GM23338 (cell line): ENCODE measurements around the gene GMPS. TPM values are rescaled to one million over a fixed set of nuclear protein-coding genes. Genes with fewer than 3 reads are reported as not detected.

Experiments
- ATAC-seq: fragments of 200-7000 bp; cut with Tn5 transposase; 3 replicates; pipeline ENCODE4 v1.9.1; 2020
- DNase-seq: peaks from one replicate; pipeline ENCODE4 v3.0.0-alpha.2; 2015; ENCODE audit warnings: low spot score
- H2AFZ ChIP-seq: fragments of 200-600 bp; sonication (generic); 2 replicates; pipeline ENCODE4 v1.8.0; 2016; ENCODE audit warnings: antibody characterized with exemption, mild to moderate bottlenecking, moderate library complexity
- H3F3A ChIP-seq: fragments of 200-600 bp; sonication (generic); replicated peaks from 2 replicates; pipeline ENCODE4 v1.8.0; 2017; ENCODE audit warnings: antibody characterized with exemption, mixed run types, low read depth
- H3K27ac ChIP-seq: fragments of 200-600 bp; sonication (generic); 2 replicates; pipeline ENCODE4 v1.6.1; 2016; ENCODE audit warnings: low read depth
- H3K27me3 ChIP-seq: fragments of 200-600 bp; sonication (generic); 2 replicates; pipeline ENCODE4 v1.8.0; 2016; ENCODE audit warnings: mild to moderate bottlenecking, mixed run types, moderate library complexity; ENCODE audit not compliant: insufficient read depth
- H3K36me3 ChIP-seq: fragments of 200-600 bp; sonication (generic); 2 replicates; pipeline ENCODE4 v1.8.0; 2016; ENCODE audit warnings: mild to moderate bottlenecking; ENCODE audit not compliant: insufficient read depth
- H3K4me1 ChIP-seq: fragments of 200-600 bp; sonication (generic); 2 replicates; pipeline ENCODE4 v1.8.0; 2016; ENCODE audit warnings: mild to moderate bottlenecking, moderate library complexity; ENCODE audit not compliant: insufficient read depth
- H3K4me2 ChIP-seq: fragments of 200-600 bp; sonication (generic); 2 replicates; pipeline ENCODE4 v1.7.1; 2017; ENCODE audit warnings: mixed run types
- H3K4me3 ChIP-seq: fragments of 200-600 bp; sonication (generic); 2 replicates; pipeline ENCODE4 v1.6.1; 2016; ENCODE audit warnings: mixed run types
- H3K79me2 ChIP-seq: fragments of 200-600 bp; sonication (generic); replicated peaks from 2 replicates; pipeline ENCODE4 v1.8.0; 2017; ENCODE audit warnings: mild to moderate bottlenecking; ENCODE audit not compliant: insufficient read depth
- H3K9me2 ChIP-seq: fragments of 200-600 bp; sonication (generic); 2 replicates; pipeline ENCODE4 v1.8.0; 2017; ENCODE audit not compliant: insufficient read depth
- H4K20me1 ChIP-seq: fragments of 200-600 bp; sonication (generic); replicated peaks from 2 replicates; pipeline ENCODE4 v1.8.0; 2017; ENCODE audit warnings: mild to moderate bottlenecking; ENCODE audit not compliant: insufficient read depth
- H3K27ac Mint-ChIP-seq: 2 replicates; pipeline ENCODE4 v1.8.0; 2020; ENCODE audit warnings: inconsistent platforms, mild to moderate bottlenecking, moderate library complexity, mixed read lengths
- H3K27me3 Mint-ChIP-seq: 3 replicates; pipeline ENCODE4 v1.8.0; 2022; ENCODE audit warnings: low read depth, mild to moderate bottlenecking, moderate library complexity, mixed read lengths, inconsistent platforms; ENCODE audit not compliant: insufficient read depth, poor library complexity
- H3K36me3 Mint-ChIP-seq: 3 replicates; pipeline ENCODE4 v1.8.0; 2021; ENCODE audit warnings: low read depth, mild to moderate bottlenecking, inconsistent platforms, moderate library complexity, mixed read lengths
- H3K4me1 Mint-ChIP-seq: 3 replicates; pipeline ENCODE4 v1.8.0; 2020; ENCODE audit warnings: mild to moderate bottlenecking, inconsistent platforms, mixed read lengths
- H3K4me3 Mint-ChIP-seq: 3 replicates; pipeline ENCODE4 v1.8.0; 2021; ENCODE audit warnings: moderate library complexity, mild to moderate bottlenecking, inconsistent platforms, mixed read lengths
- H3K9me3 Mint-ChIP-seq: 3 replicates; pipeline ENCODE4 v1.8.0; 2020; ENCODE audit warnings: moderate library complexity, mild to moderate bottlenecking, inconsistent platforms, mixed read lengths
- CREB1 ChIP-seq: fragments of 250-450 bp; sonication (Bioruptor Pico); IDR thresholded peaks from 2 replicates; pipeline ENCODE4 v1.5.0; 2020; ENCODE audit warnings: low read depth, mild to moderate bottlenecking, moderate library complexity
- CTCF ChIP-seq, 2 experiments: fragments of 200-600 bp in 1 of 2; sonication (generic) in 1 of 2; conservative IDR thresholded peaks; 2 replicates each; pipeline versions ENCODE4 v1.5.1 to v1.6.1; 2016 to 2017; ENCODE audit warnings: antibody characterized with exemption in 2 of 2, low read depth in 2 of 2, mild to moderate bottlenecking in 2 of 2, moderate library complexity in 1 of 2
- EZH2 ChIP-seq: fragments of 200-600 bp; sonication (generic); IDR thresholded peaks from one replicate; pipeline ENCODE4 v1.8.0; 2017; ENCODE audit warnings: antibody characterized with exemption, mild to moderate bottlenecking, low read depth; ENCODE audit not compliant: unreplicated experiment
- EZH2phosphoT487 ChIP-seq: fragments of 200-600 bp; sonication (generic); IDR thresholded peaks from one replicate; pipeline ENCODE4 v1.8.1; 2018; ENCODE audit warnings: antibody characterized with exemption; ENCODE audit not compliant: unreplicated experiment
- JUNB ChIP-seq: IDR thresholded peaks from one replicate; pipeline ENCODE4 v1.6.1; 2016; ENCODE audit warnings: antibody characterized with exemption; ENCODE audit not compliant: unreplicated experiment
- NANOG ChIP-seq: IDR thresholded peaks from 2 replicates; pipeline ENCODE4 v1.6.1; 2016; ENCODE audit warnings: antibody characterized with exemption, borderline replicate concordance
- POLR2AphosphoS5 ChIP-seq: IDR thresholded peaks from 2 replicates; pipeline ENCODE4 v1.6.1; 2016; ENCODE audit warnings: antibody characterized with exemption, low read depth
- REST ChIP-seq: IDR thresholded peaks from one replicate; pipeline ENCODE4 v1.6.1; 2018; ENCODE audit warnings: antibody characterized with exemption; ENCODE audit not compliant: unreplicated experiment
- STAT1 ChIP-seq: IDR thresholded peaks from one replicate; pipeline ENCODE4 v1.6.1; 2016; ENCODE audit warnings: antibody characterized with exemption; ENCODE audit not compliant: unreplicated experiment
- ZNF114 ChIP-seq: fragments of 250-450 bp; sonication (Bioruptor Pico); IDR thresholded peaks from 2 replicates; pipeline ENCODE4 v1.5.0; 2020; ENCODE audit warnings: mild to moderate bottlenecking, moderate library complexity
- ZNF331 ChIP-seq: fragments of 250-450 bp; sonication (Bioruptor Pico); IDR thresholded peaks from 2 replicates; pipeline ENCODE4 v1.5.0; 2020; ENCODE audit warnings: low read depth, mild to moderate bottlenecking, moderate library complexity
- ZNF462 ChIP-seq: fragments of 250-450 bp; sonication (Bioruptor Pico); IDR thresholded peaks from 2 replicates; pipeline ENCODE4 v1.5.0; 2020; ENCODE audit warnings: mild to moderate bottlenecking, moderate library complexity
- polyA plus RNA-seq: library from polyadenylated mRNA; unstranded; fragments of >200 nt; fragmentation: Nextera tagmentation; extraction: Ambion mirVana; gene quantifications from 2 replicates; pipeline ENCODE4 v1.2.1, GENCODE V29; 2016
- total RNA-seq: library from RNA; depleted of rRNA; stranded (reverse); fragments of >200 nt; shearing (Covaris generic); gene quantifications from 2 replicates; pipeline ENCODE4 v1.2.3, GENCODE V29; 2014
- TF ChIP-seq, protein P1 (sequence below): IDR thresholded peaks from 2 replicates; pipeline ENCODE4 v1.6.1; 2016; ENCODE audit warnings: antibody characterized with exemption

The GMPS gene
- total and polyA plus RNA-seq, 2 experiments from 2014 or later = 72.0 to 145 TPM

GRCh38 chr3:155958676-155959075 lies 88.2 kb downstream of the GMPS start:
- no peaks in the 10 kb centered on the region for H3K79me2 ChIP-seq
- no peak overlapping the region for H3K27ac ChIP-seq
- H4K20me1 ChIP-seq = no peaks in the 10 kb centered on the region
- Mint-ChIP-seq H3K4me3 (no peak overlapping the region), H3K9me3 (peaks cover 11% of the 10 kb centered on the region; the same call in 2 of the 3 replicates), H3K36me3 (peaks cover 15% of the 10 kb centered on the region), H3K27ac (no peak overlapping the region), H3K27me3 (no peaks in the 10 kb centered on the region), H3K4me1 (no peaks in the 10 kb centered on the region)
- H2AFZ ChIP-seq = no peak overlapping the region
- H3K9me2 ChIP-seq = no peaks in the 10 kb centered on the region
- no peak overlapping the region for H3K4me2 ChIP-seq
- ATAC-seq = no peak
- H3K4me3 ChIP-seq = no peak overlapping the region
- no peaks in the 10 kb centered on the region for H3K36me3 ChIP-seq
- H3K4me1 ChIP-seq = no peaks in the 10 kb centered on the region
- no peak for DNase-seq
- TF ChIP-seq CTCF (conservative IDR thresholded peaks at IDR 0.05; ENCODE audit: low read depth in 2 of 2) (no peak), STAT1 (no peak), ZNF331 (CRISPR knock-in tag) (no peak), JUNB (no peak), EZH2 (no peak), REST (no peak), ZNF462 (CRISPR knock-in tag) (no peak), CREB1 (CRISPR knock-in tag) (no peak), NANOG (no peak), POLR2AphosphoS5 (no peak), ZNF114 (CRISPR knock-in tag) (no peak), EZH2phosphoT487 (no peak)
- TF ChIP-seq, protein P1, sequence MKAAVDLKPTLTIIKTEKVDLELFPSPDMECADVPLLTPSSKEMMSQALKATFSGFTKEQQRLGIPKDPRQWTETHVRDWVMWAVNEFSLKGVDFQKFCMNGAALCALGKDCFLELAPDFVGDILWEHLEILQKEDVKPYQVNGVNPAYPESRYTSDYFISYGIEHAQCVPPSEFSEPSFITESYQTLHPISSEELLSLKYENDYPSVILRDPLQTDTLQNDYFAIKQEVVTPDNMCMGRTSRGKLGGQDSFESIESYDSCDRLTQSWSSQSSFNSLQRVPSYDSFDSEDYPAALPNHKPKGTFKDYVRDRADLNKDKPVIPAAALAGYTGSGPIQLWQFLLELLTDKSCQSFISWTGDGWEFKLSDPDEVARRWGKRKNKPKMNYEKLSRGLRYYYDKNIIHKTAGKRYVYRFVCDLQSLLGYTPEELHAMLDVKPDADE = no peak
- H3K27me3 ChIP-seq = no peaks in the 10 kb centered on the region
- no peaks in the 10 kb centered on the region for H3F3A ChIP-seq
